Posterior vena cava (tissue), 2 donors: ENCODE results near the gene LGALS12. TPM values are rescaled to one million over a fixed set of nuclear protein-coding genes. Genes with fewer than 3 reads are reported as not detected.
"Not testable (repeated sequence)": the region's sequence is repeated elsewhere in the genome, so short reads cannot be mapped to it uniquely, and the experiment has no call there.

Experiments used
- DNase-seq: peaks from one replicate; pipeline ENCODE4 v3.0.0-alpha.2; 2020; ENCODE audit warnings: low spot score
- intact Hi-C, 2 donors: fragments of 100-400 bp; cut with DNase I; formaldehyde crosslinking; loops; one replicate each; pipeline versions ENCODE4 v1.14.1 to v1.14.2; 2022 to 2023
- total RNA-seq, 2 donors: library from RNA; stranded (reverse); fragmentation: NEBNext Ultra II Directional; extraction: Animal tissue kit (Norgen Biotek cat#: 25700); gene quantifications; one replicate each; pipeline ENCODE4 v1.2.1, GENCODE V29; 2021
- donor health status: DM: yes; HTN: yes; CAD: no.
- donor health status: DM: yes; HTN: yes; CAD: no.

LGALS12 gene
- total RNA-seq, 2 donors from 2014 or later = 0.90 to 1.1 TPM

DNA sequence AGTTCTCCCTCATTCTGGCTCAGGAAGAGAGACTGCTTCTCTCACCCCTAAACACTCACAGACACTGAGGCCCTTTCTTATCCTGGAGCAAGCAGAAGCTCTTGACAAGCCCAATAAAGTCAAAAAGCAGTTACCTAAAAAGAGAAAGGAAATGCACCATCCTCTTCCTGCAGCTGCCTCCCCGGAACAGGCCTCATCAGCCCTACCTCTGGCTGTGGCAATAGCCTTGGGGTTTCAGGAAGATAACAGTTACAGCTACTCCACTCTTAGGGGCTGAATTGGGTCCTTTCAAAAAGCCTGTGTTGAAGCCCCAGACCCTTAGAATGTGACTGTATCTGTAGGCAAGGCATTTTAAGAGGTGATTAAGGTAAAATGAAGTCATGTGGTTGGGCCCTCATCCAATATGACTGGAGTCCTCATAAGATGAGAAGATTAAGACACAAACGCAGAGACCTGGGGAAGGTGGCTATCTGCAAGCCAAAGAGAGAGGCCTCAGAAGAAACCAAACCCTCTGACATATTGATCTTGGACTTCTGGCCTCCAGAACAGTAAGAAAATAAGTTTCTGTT lies 3.5 kb upstream of the LGALS12 start:
- DNase-seq = no peak
- intact Hi-C loops = no loop called here

DNA sequence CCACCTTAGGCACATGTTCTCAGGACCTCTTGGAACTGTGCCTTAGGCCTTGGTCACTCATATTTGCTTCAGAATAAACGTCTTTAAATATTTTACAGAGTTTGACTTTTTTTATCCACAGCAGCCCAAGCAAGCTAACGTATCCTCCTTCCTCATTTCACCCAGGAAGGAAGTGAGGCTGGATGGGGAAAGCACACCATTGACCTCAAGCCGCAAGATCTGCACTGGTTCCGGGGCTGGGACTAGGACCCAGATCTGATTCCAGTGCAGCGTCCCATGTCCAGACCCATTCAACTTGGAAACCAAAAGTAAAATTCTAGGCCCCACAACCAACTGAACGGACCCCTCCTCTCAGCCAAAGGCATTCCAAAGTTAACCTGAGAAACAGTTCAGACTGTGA lies 2.4 kb upstream of the LGALS12 start:
- intact Hi-C loops = no loop called here
- no peak for DNase-seq

DNA sequence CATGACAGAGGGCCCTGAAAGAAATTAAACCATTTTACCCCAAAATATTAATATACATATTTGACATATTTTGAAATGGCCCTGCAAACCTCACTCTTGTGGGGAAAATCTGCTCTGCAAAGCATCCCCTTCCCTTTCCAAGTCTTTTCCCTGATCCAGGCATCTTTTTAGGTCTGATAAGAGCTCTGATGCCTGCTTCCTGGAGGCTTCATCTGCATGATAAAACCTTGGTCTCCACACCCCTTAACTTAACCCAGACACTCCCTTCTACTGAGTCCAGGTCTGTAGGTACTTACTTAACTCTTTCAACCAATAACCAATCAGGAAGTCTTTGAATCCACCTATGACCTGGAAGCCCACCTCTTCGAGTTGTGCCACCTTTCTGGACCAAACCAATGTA lies 1.8 kb upstream of the LGALS12 start:
- intact Hi-C loops = no loop called here
- DNase-seq = no peak

- DNase-seq = no peak
- intact Hi-C loops = no loop called here
Measured at GRCh38 chr11:63504933-63505586, 824 bp upstream of the LGALS12 start.

DNA sequence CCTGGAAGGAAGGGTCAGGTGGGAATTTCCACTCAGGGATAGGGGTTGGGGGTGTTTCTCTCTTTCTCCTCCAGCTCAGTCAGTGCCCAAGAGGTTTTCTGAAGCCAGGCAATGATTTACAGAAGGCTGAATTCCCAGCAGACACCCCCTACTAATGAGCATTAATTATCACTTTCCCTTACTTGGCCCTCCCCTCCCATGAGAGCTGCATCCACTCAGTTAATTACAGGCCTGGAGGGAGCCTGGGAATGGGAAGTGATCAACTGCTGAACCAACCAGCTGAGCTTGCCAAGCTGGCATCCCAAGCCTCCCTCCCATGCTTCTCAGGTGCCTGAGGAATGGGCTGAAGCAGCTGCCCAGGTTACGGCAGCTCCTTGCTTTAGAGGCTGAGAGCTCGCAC lies 992 bp downstream of the LGALS12 start:
- intact Hi-C loops = no loop called here

GRCh38 chr11:63507511-63507910 lies 1.6 kb downstream of the LGALS12 start:
- no peak for DNase-seq
- intact Hi-C loops = no loop called here

More for the DNA sequence above, 992 bp downstream of the LGALS12 start:
- DNase-seq = no peak

DNA sequence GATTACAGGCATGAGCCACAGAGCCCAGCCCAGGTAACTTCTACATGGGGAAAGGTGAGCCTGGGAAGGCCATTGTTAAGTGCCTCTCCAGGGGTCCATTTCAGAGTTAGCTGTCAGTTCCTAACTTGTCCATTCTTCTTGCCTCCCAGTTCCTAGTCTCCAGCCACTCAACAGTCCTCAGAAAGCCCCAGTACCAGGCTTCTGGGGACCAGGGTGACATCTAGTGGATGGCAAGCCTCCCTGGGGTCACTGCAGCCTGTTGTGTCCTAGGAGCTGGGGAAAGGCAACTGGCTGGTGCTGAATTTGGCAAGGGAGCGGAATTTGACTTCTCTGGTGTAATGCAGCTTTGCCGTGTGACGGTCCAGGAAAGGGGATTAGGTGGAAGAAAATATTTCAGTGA lies 2.1 kb downstream of the LGALS12 start:
- no peak for DNase-seq
- intact Hi-C loops = no loop called here

DNA sequence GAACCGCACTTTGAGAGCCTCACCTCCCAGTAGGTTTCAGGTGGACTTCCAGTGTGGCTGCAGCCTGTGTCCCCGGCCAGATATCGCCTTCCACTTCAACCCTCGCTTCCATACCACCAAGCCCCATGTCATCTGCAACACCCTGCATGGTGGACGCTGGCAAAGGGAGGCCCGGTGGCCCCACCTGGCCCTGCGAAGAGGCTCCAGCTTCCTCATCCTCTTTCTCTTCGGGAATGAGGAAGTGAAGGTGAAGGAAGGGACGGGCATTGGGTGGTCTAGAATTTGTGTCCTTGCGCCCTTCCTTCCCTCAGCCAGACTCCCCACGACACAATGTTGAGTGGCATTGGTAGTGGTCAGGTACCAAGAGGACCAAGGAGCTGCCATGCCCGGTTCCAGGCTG lies 2.9 kb downstream of the LGALS12 start:
- intact Hi-C loops = no loop called here
- no peak for DNase-seq

GRCh38 chr11:63510360-63511047 lies 4.6 kb downstream of the LGALS12 start:
- intact Hi-C loops = loop anchor here in 1 of 2 donors (5.0 kb wide), 1 partner anchor 1593 kb away; the partner anchor contains the start of gene RAB3IL1

GRCh38 chr11:63511048-63511748 lies 5.3 kb downstream of the LGALS12 start:
- intact Hi-C loops = loop anchor here in 1 of 2 donors (5.0 kb wide), 1 partner anchor 1594 kb away; the partner anchor contains the start of gene RAB3IL1
- DNase-seq = no peak

More at GRCh38 chr11:63510360-63511047, 4.6 kb downstream of the LGALS12 start:
- DNase-seq = no peak

DNA sequence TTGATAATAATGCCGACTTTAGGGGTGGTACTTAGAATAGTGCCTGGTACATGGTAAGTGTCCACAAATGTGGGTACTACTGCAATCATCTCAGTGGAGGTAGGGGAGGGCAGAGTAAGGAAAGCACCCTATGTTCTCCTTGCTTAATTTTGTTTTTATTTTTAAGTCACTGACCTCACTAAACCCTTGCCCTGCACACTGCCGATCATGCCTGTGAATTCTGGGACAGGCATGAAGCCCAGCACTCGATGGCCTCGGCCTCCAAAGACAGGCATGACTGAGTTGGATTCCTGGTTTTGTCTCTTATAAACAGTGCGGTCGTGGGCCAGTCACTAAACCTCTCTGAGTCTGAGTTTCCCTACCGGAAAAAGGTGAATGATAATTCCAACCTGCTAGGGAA lies 6.9 kb downstream of the LGALS12 start:
- intact Hi-C loops = loop anchor here in 1 of 2 donors (5.0 kb wide), 1 partner anchor 1596 kb away; the partner anchor contains the start of gene RAB3IL1
- DNase-seq = no peak

DNA sequence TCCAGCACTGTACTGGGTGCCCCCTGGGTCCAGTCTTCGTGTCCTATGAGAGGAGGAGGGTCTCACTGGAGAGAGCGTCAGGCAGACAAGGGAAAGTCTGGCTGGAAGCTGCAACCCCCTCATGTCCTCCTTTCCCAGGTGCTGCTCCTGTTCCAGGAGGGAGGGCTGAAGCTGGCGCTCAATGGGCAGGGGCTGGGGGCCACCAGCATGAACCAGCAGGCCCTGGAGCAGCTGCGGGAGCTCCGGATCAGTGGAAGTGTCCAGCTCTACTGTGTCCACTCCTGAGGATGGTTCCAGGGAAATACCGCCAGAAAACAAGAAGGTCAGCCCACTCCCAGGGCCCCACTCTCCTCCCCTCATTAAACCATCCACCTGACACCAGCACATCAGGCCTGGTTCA lies 10.2 kb downstream of the LGALS12 start:
- intact Hi-C loops = no loop called here
- no peak for DNase-seq

GRCh38 chr11:63517156-63517555 lies 11.3 kb downstream of the LGALS12 start:
- DNase-seq = no peak
- intact Hi-C loops = no loop called here

GRCh38 chr11:63518548-63518947 lies 12.7 kb downstream of the LGALS12 start:
- intact Hi-C loops = no loop called here
- DNase-seq = no peak

- intact Hi-C loops = no loop called here
- no peak for DNase-seq
Measured at GRCh38 chr11:63520606-63521170, 14.8 kb downstream of the LGALS12 start.

GRCh38 chr11:63521896-63522295 lies 16.0 kb downstream of the LGALS12 start:
- DNase-seq = no peak
- intact Hi-C loops = no loop called here

- intact Hi-C loops = no loop called here
Measured at GRCh38 chr11:63523151-63523550, 17.3 kb downstream of the LGALS12 start.

GRCh38 chr11:63527667-63528066 lies 21.8 kb downstream of the LGALS12 start:
- DNase-seq = no peak
- intact Hi-C loops = loop anchor here in 1 of 2 donors (2.0 kb wide), 1 partner anchor 73 kb away; no protein-coding TSS in a partner anchor

More at GRCh38 chr11:63523151-63523550, 17.3 kb downstream of the LGALS12 start:
- no peak for DNase-seq

GRCh38 chr11:63528156-63528555 lies 22.3 kb downstream of the LGALS12 start:
- intact Hi-C loops = loop anchor here in 1 of 2 donors (2.0 kb wide), 1 partner anchor 73 kb away; no protein-coding TSS in a partner anchor

More at GRCh38 chr11:63528156-63528555, 22.3 kb downstream of the LGALS12 start:
- not testable (repeated sequence) for DNase-seq
